ENCODE data around the gene HSDL1. TPM values are rescaled to one million over a fixed set of nuclear protein-coding genes. Genes with fewer than 3 reads are reported as not detected.

HSDL1 gene
- total and polyA plus RNA-seq, 2 of the 4 experiments (the other 2 are of a cell fraction), result 11.6 to 18.3 TPM

GRCh38 chr16:84191466-84191865 lies 46.5 kb upstream of the HSDL1 start:
- Histone ChIP-seq H3K9me3 (ENCODE audit: control insufficient read depth, insufficient read depth, low read length) (no peaks in the 10 kb centered on the region), H3K9ac (ENCODE audit: low read depth, low read length) (no peak overlapping the region), H3K4me3 (ENCODE audit: insufficient read depth, low read depth, low read length) (no peak overlapping the region), H2BK20ac (ENCODE audit: low read depth, low read length) (no peak overlapping the region), H4K5ac (ENCODE audit: low read depth, low read length) (no peak overlapping the region), H4K8ac (ENCODE audit: low read depth in 2 of 2, low read length in 2 of 2) (no peak overlapping the region), H3K79me1 (ENCODE audit: low read depth in 1 of 2, low read length in 2 of 2) (peaks cover 3 to 4% of the 10 kb centered on the region in 2 experiments; a peak in 3 of 4 replicates), H2BK15ac (ENCODE audit: low read depth, low read length) (no peak overlapping the region), H2AK9ac (replicated peaks; ENCODE audit: low read depth, low read length, poor library complexity) (no peak overlapping the region), H3K14ac (replicated peaks; ENCODE audit: low read depth, low read length) (no peak overlapping the region), H3K4me2 (ENCODE audit: low read depth, low read length) (no peak overlapping the region), H2AFZ (replicated peaks; ENCODE audit: low read length, poor library complexity) (no peak overlapping the region), H3K27ac (ENCODE audit: insufficient read depth, low read length) (no peak overlapping the region), H2BK120ac (ENCODE audit: low read depth, low read length) (no peak overlapping the region), H2BK5ac (ENCODE audit: low read depth, low read length, poor library complexity, severe bottlenecking) (no peak overlapping the region), H4K91ac (ENCODE audit: insufficient read depth, low read depth, low read length) (no peak overlapping the region), H3K27me3 (ENCODE audit: control insufficient read depth, insufficient read depth, low read length) (peaks cover 19% of the 10 kb centered on the region), H3K9me1 (ENCODE audit: insufficient read depth, low read length) (0 out of 2 replicates have a peak, but pooled peaks cover 3% of the 10 kb centered on the region), H3K18ac (ENCODE audit: low read depth, low read length) (no peak overlapping the region), H3K4me1 (ENCODE audit: control insufficient read depth, insufficient read depth, low read length) (no peaks in the 10 kb centered on the region), H2AK5ac (ENCODE audit: low read depth, low read length) (no peak overlapping the region), H3K23ac (ENCODE audit: low read depth, low read length) (no peak overlapping the region), H3K4ac (ENCODE audit: low read depth, low read length) (no peak overlapping the region), H4K20me1 (ENCODE audit: insufficient read depth, low read length) (no peaks in the 10 kb centered on the region), H3K56ac (ENCODE audit: extremely low read depth, insufficient read depth, low read length) (no peak overlapping the region), H3K36me3 (ENCODE audit: control insufficient read depth, insufficient read depth, low read length) (no peaks in the 10 kb centered on the region)
- intact Hi-C loops (cut with micrococcal nuclease) (no loop called here), in situ Hi-C loops (cut with MboI; ENCODE audit: low sequenced_read_pairs) (no loop called here), dilution Hi-C loops (cut with HindIII; ENCODE audit: low sequenced_read_pairs, unreplicated experiment) (no loop called here)
- no peak for DNase-seq
- no peak for TF ChIP-seq ELK1 (IDR thresholded peaks at IDR 0.05; ENCODE audit: borderline replicate concordance, low read depth, low read length)
- TF ChIP-seq CTCF (conservative IDR thresholded peaks at IDR 0.05; ENCODE audit: low read depth, low read length), result no peak
- no peak for TF ChIP-seq CEBPB (IDR thresholded peaks at IDR 0.05; ENCODE audit: low read depth, low read length)
- TF ChIP-seq SMC3 (IDR thresholded peaks at IDR 0.05; ENCODE audit: low read depth, low read length), result no peak
- TF ChIP-seq RAD21 (IDR thresholded peaks at IDR 0.05; ENCODE audit: low read length), result no peak
- no peak for TF ChIP-seq MAFK (IDR thresholded peaks at IDR 0.05; ENCODE audit: low read depth, low read length)
- no peak for TF ChIP-seq FOS (IDR thresholded peaks at IDR 0.05; ENCODE audit: low read depth, low read length)
- no peak for TF ChIP-seq CHD1 (IDR thresholded peaks at IDR 0.05; ENCODE audit: low read depth, low read length)
- TF ChIP-seq POLR2A (IDR thresholded peaks at IDR 0.05; ENCODE audit: low read depth, low read length), result no peak
- no peak for TF ChIP-seq NFE2L2 (IDR thresholded peaks at IDR 0.05; ENCODE audit: low read depth, low read length)
- TF ChIP-seq RCOR1 (IDR thresholded peaks at IDR 0.05; ENCODE audit: insufficient replicate concordance, low read length), result no peak
- no peak for TF ChIP-seq MAZ (IDR thresholded peaks at IDR 0.05; ENCODE audit: borderline replicate concordance, low read depth, low read length)
- no peak for TF ChIP-seq RFX5 (IDR thresholded peaks at IDR 0.05; ENCODE audit: low read depth, low read length)
- TF ChIP-seq BHLHE40 (IDR thresholded peaks at IDR 0.05; ENCODE audit: low read depth, low read length), result no peak
- no peak for TF ChIP-seq USF2 (IDR thresholded peaks at IDR 0.05; ENCODE audit: low read depth, low read length)
- TF ChIP-seq MXI1 (IDR thresholded peaks at IDR 0.05; ENCODE audit: borderline replicate concordance, low read depth, low read length), result no peak
- no peak for ATAC-seq (ENCODE audit: low read depth)
- ChIA-PET POLR2A (ENCODE audit: unreplicated experiment) (no interaction called here), CTCF (no interaction called here)
- 75% methylated on average over 8 of the region's 16 CpGs; no CpG with 5 or more reads in 1 of the 2 experiments for WGBS, 2 experiments (ENCODE audit: extremely low coverage in 2 of 2, insufficient read length in 1 of 2)
- no TSS peak for BruUV-seq (replicated peaks)
